HG02885 (cell line): Measurements from ENCODE around the gene KDM2B.

ENCODE experiments used
- ATAC-seq: cut with Tn5 transposase; IDR thresholded peaks from one replicate; pipeline ENCODE4 v1.9.1; 2021; ENCODE audit warnings: mild to moderate bottlenecking; ENCODE audit not compliant: unreplicated experiment, poor library complexity

Gene KDM2B

GRCh38 chr12:121533394-121534090 lies 47.3 kb downstream of the KDM2B start:
- no peak for ATAC-seq

GRCh38 chr12:121532503-121533393 lies 48.1 kb downstream of the KDM2B start:
- ATAC-seq: no peak

- no peak for ATAC-seq
Measured at GRCh38 chr12:121531356-121531750, 49.5 kb downstream of the KDM2B start.

- no peak for ATAC-seq
Measured at GRCh38 chr12:121530600-121531355, 50.0 kb downstream of the KDM2B start.

GRCh38 chr12:121529184-121529583 lies 51.6 kb downstream of the KDM2B start:
- no peak for ATAC-seq

GRCh38 chr12:121525411-121525810 lies 55.4 kb downstream of the KDM2B start:
- ATAC-seq: no peak

GRCh38 chr12:121524196-121524916 lies 56.5 kb downstream of the KDM2B start:
- ATAC-seq: no peak

GRCh38 chr12:121523741-121524140 lies 57.1 kb downstream of the KDM2B start:
- ATAC-seq: no peak

GRCh38 chr12:121522971-121523370 lies 57.9 kb downstream of the KDM2B start:
- ATAC-seq: no peak

GRCh38 chr12:121520586-121521086 lies 60.2 kb downstream of the KDM2B start:
- no peak for ATAC-seq

- ATAC-seq: no peak
Measured at GRCh38 chr12:121520119-121520518, 60.7 kb downstream of the KDM2B start.

GRCh38 chr12:121519227-121519626 lies 61.6 kb downstream of the KDM2B start:
- no peak for ATAC-seq

GRCh38 chr12:121518656-121519055 lies 62.2 kb downstream of the KDM2B start:
- no peak for ATAC-seq

GRCh38 chr12:121516437-121517011 lies 64.3 kb downstream of the KDM2B start:
- no peak for ATAC-seq

- no peak for ATAC-seq
Measured at GRCh38 chr12:121515615-121516014, 65.2 kb downstream of the KDM2B start.

GRCh38 chr12:121514184-121514742 lies 66.6 kb downstream of the KDM2B start:
- ATAC-seq: peak; percentile 28

GRCh38 chr12:121513464-121514183 lies 67.2 kb downstream of the KDM2B start:
- ATAC-seq: peak; percentile 73

GRCh38 chr12:121512561-121512960 lies 68.3 kb downstream of the KDM2B start:
- ATAC-seq: no peak

- no peak for ATAC-seq
Measured at GRCh38 chr12:121511916-121512315, 68.9 kb downstream of the KDM2B start.
